HG02938 (cell line): ENCODE data around the gene AP4B1.
A peak's percentile ranks its signal among the peaks of the same experiment; 100 is the strongest.
"Not testable (repeated sequence)": the region's sequence is repeated elsewhere in the genome, so short reads cannot be mapped to it uniquely, and the experiment has no call there.

ENCODE experiments used
- ATAC-seq: cut with Tn5 transposase; IDR thresholded peaks from one replicate; pipeline ENCODE4 v1.9.1; 2021; ENCODE audit warnings: mild to moderate bottlenecking, moderate library complexity; ENCODE audit not compliant: unreplicated experiment

Gene AP4B1

GRCh38 chr1:113904674-113905434 is at the start of gene AP4B1, which contains the start of gene DCLRE1B:
TSS of gene AP4B1 (minus strand) at chr1:113904799. CDS start at chr1:113904717, 82 bp downstream.
TSS of gene DCLRE1B (plus strand) at chr1:113905326. CDS start at chr1:113905587, 261 bp downstream.
- peak; percentile 91 for ATAC-seq

GRCh38 chr1:113951719-113952118 is 47.1 kb upstream of the AP4B1 start:
- ATAC-seq: no peak

GRCh38 chr1:113950908-113951307 is 46.3 kb upstream of the AP4B1 start:
- ATAC-seq: no peak

- ATAC-seq: no peak
Measured at GRCh38 chr1:113949007-113949406, 44.4 kb upstream of the AP4B1 start.

GRCh38 chr1:113948151-113948550 is 43.6 kb upstream of the AP4B1 start:
- ATAC-seq: not testable (repeated sequence)

GRCh38 chr1:113947388-113948107 is 42.9 kb upstream of the AP4B1 start:
- no peak for ATAC-seq

- no peak for ATAC-seq
Measured at GRCh38 chr1:113946678-113947387, 42.2 kb upstream of the AP4B1 start.

- no peak for ATAC-seq
Measured at GRCh38 chr1:113946112-113946511, 41.5 kb upstream of the AP4B1 start.

- ATAC-seq: no peak
Measured at GRCh38 chr1:113945329-113945728, 40.7 kb upstream of the AP4B1 start.

- no peak for ATAC-seq
Measured at GRCh38 chr1:113943028-113943811, 38.6 kb upstream of the AP4B1 start.

- no peak for ATAC-seq
Measured at GRCh38 chr1:113942527-113942926, 37.9 kb upstream of the AP4B1 start.

GRCh38 chr1:113941245-113941559 is 36.6 kb upstream of the AP4B1 start:
- no peak for ATAC-seq

- ATAC-seq: no peak
Measured at GRCh38 chr1:113940365-113941244, 36.0 kb upstream of the AP4B1 start.

- ATAC-seq: no peak
Measured at GRCh38 chr1:113938192-113938591, 33.6 kb upstream of the AP4B1 start.

GRCh38 chr1:113937146-113937545 is 32.5 kb upstream of the AP4B1 start:
- no peak for ATAC-seq

- ATAC-seq: no peak
Measured at GRCh38 chr1:113935970-113936369, 31.4 kb upstream of the AP4B1 start.

GRCh38 chr1:113935176-113935575 is 30.6 kb upstream of the AP4B1 start:
- ATAC-seq: no peak

- no peak for ATAC-seq
Measured at GRCh38 chr1:113934511-113935055, 30.0 kb upstream of the AP4B1 start.

GRCh38 chr1:113934006-113934405 is 29.4 kb upstream of the AP4B1 start:
- ATAC-seq: no peak

- ATAC-seq: no peak
Measured at GRCh38 chr1:113931451-113931851, 26.9 kb upstream of the AP4B1 start.
